Measurements from ENCODE around the gene SMAD5. TPM values are rescaled to one million over a fixed set of nuclear protein-coding genes. Genes with fewer than 3 reads are reported as not detected.

SMAD5 gene
- 37.4 and 40.1 TPM in 2 replicates for total RNA-seq

DNA sequence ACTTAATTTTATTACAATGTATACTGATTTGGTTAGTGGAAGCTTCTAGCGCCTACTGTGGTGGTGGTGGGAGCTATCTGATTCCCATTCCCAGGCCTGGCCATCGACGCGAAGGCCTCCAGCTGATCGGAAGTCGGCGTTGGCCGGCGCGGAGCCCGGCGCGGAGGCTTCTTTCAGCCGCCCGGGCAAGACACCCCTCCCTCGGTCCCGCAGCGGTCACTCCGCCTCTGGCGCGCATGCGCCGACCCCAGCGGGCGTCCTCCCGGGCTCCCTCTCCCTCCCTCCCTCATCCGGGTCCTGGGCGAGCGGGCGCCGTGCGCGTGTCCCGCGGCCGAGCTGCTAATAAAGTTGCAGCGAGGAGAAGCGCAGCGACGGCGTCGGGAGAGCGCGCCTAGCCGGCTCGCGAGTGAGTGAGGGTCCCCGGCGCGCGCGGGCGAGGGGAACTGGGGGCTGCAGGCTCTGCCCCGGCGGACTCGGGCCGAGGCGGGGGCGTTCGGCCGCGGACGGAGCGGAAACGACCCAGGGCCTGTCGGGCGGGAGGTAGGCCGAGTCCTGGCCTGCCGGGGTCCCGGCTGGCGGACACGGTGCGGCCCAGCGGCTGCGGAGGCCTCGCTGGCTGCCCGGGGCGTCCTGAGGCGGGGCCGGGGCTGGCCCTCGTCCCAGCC is at the start of gene SMAD5:
SMAD5 (plus strand) TSS at position 289 of the 665 bp plus-strand sequence. CDS start 20,916 bp downstream, outside the sequence.
- Histone ChIP-seq H3K36me3 (ENCODE audit: control insufficient read depth, insufficient read depth, low read length) (no peaks in the 10 kb centered on the region), H3K27me3 (ENCODE audit: control insufficient read depth, insufficient read depth, low read length) (no peaks in the 10 kb centered on the region), H3K4me3 (ENCODE audit: low read depth, low read length) (peak within 1 kb of the TSS; percentile 81)
- DNase-seq (ENCODE audit: low read depth), result peak; percentile 67
- TF ChIP-seq, protein P1, sequence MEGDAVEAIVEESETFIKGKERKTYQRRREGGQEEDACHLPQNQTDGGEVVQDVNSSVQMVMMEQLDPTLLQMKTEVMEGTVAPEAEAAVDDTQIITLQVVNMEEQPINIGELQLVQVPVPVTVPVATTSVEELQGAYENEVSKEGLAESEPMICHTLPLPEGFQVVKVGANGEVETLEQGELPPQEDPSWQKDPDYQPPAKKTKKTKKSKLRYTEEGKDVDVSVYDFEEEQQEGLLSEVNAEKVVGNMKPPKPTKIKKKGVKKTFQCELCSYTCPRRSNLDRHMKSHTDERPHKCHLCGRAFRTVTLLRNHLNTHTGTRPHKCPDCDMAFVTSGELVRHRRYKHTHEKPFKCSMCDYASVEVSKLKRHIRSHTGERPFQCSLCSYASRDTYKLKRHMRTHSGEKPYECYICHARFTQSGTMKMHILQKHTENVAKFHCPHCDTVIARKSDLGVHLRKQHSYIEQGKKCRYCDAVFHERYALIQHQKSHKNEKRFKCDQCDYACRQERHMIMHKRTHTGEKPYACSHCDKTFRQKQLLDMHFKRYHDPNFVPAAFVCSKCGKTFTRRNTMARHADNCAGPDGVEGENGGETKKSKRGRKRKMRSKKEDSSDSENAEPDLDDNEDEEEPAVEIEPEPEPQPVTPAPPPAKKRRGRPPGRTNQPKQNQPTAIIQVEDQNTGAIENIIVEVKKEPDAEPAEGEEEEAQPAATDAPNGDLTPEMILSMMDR (IDR thresholded peaks at IDR 0.05; ENCODE audit: insufficient read depth, low read length, poor library complexity, severe bottlenecking), result no peak

DNA sequence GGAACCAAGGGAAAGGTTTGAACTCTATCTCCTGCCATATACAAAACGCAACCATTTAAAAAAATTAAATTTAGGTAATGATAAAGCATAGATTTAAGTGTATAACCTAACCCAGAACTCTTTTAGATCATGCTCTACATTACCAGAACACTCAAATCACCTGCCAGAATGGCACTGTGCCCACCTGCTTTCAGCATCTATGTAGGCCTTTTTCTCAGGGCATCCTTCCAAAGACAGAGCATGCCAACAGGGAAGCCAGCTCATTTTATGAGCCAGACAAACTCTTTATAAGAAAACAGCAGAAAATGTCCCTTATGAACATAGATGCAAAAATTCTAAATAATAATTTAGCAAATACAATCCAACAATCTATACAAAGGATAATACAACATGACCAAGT is 47.9 kb upstream of the SMAD5 start:
- H3K4me3 ChIP-seq (ENCODE audit: low read depth, low read length), result no peak overlapping the region
- TF ChIP-seq, protein P1 (IDR thresholded peaks at IDR 0.05; ENCODE audit: insufficient read depth, low read length, poor library complexity, severe bottlenecking), result no peak

DNA sequence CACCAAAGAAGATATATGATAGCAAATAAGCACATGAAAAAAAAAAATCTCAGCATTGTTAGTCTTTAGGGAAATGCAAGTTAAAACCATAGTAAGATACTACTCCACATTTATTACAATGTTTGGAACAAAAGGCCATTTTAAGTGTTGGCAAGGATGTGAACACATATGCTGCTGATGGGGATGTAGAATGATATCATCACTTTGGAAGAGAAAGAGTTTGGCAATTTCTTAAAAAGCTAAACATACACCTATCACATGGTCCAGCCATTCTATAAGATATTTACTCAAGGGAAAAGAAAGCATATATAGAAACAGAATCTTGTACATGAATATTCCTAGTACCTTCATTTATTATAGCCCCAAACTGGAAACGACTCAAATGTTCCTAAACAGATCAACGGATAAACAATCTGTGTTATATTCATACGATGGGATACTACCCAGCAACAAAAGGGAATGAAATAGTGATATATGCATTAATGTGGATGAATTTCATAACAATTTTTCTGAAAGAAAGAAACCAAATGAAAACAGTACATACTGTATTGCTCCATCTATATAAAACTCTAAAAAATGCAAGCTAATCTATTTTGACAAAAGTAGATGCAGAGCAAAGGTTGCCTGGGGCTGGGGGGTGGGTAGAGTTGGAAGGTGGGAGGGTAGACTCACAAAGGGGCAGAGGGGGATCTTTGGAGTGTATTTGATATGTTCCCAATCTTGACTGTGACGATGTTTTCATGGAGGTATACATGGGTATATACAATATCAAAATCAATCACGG is 45.7 kb upstream of the SMAD5 start:
- TF ChIP-seq, protein P1 (IDR thresholded peaks at IDR 0.05; ENCODE audit: insufficient read depth, low read length, poor library complexity, severe bottlenecking), result no peak
- Histone ChIP-seq H3K36me3 (ENCODE audit: control insufficient read depth, insufficient read depth, low read length) (no peaks in the 10 kb centered on the region), H3K27me3 (ENCODE audit: control insufficient read depth, insufficient read depth, low read length) (no peaks in the 10 kb centered on the region), H3K4me3 (ENCODE audit: low read depth, low read length) (no peak overlapping the region)
- no peak for DNase-seq (ENCODE audit: low read depth)

More for the DNA sequence above, 47.9 kb upstream of the SMAD5 start:
- no peaks in the 10 kb centered on the region for H3K36me3 ChIP-seq (ENCODE audit: control insufficient read depth, insufficient read depth, low read length)
- DNase-seq (ENCODE audit: low read depth), result no peak
- no peaks in the 10 kb centered on the region for H3K27me3 ChIP-seq (ENCODE audit: control insufficient read depth, insufficient read depth, low read length)

DNA sequence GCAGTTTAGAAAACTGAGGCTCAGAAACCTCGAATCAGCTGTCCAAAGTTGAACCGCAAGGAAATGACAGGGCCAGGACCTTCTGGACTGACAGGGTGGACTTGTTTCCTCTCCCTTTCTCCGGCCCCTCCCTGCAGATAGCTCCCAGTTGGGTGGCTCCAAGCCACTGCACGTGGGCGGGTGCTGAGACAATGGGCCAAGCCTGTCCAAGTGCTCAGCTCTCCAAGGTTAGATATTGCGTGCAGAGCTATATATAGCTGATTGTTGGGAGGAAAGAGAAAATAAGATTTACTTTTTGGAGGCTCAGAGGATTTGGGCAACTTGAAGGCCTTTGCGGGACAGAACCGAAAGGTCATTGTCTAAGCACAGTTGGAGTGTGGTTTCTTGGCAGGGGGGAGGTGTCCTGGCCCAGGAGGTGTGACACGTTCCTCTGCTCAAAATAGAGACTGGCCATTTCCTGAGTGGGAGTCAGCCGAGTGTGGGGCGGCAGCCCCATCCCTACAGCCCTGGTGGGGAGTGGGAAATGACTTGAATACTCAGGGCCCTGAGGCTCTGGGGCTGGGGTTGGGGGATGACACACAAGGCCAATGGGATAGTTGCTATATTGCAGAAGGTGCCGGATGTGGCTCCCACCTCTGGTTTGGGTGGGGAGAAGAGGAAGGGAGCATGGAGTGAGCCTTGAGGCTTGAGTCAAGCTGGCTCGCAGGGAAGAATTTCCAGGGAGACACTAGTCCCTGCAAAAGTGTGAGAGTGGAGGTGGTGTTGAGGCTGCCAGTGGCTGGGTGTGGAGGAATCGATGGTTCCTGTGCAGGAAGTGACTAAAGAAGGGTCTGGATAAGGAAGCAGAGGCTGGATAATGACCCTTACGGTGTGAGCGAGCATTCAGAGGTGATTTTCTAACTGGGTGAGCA is 44.4 kb upstream of the SMAD5 start:
- DNase-seq (ENCODE audit: low read depth), result no peak
- H3K27me3 ChIP-seq (ENCODE audit: control insufficient read depth, insufficient read depth, low read length), result no peaks in the 10 kb centered on the region
- H3K36me3 ChIP-seq (ENCODE audit: control insufficient read depth, insufficient read depth, low read length), result no peaks in the 10 kb centered on the region
- TF ChIP-seq, protein P1 (IDR thresholded peaks at IDR 0.05; ENCODE audit: insufficient read depth, low read length, poor library complexity, severe bottlenecking), result no peak
- no peak overlapping the region for H3K4me3 ChIP-seq (ENCODE audit: low read depth, low read length)

DNA sequence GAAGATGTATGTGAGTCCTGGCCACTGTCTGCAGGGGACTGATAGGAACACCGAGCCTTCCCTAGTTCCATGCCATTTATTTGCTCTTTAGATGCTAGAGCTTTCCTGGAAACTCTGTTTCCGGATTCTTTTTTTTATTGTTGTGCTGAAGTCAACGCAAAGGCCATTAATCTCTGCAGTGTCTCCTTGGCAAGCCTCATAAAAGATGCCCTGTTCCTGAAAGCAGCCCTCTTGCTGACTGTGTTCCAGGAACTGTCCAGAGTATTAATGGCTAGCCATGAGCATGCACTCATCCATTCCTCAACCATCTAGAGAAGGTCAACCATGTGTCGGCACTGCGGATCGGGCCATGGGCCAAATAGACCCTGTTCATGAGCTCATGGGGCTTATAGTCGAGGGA is 42.9 kb upstream of the SMAD5 start:
- TF ChIP-seq, protein P1 (IDR thresholded peaks at IDR 0.05; ENCODE audit: insufficient read depth, low read length, poor library complexity, severe bottlenecking), result no peak
- Histone ChIP-seq H3K4me3 (ENCODE audit: low read depth, low read length) (no peak overlapping the region), H3K27me3 (ENCODE audit: control insufficient read depth, insufficient read depth, low read length) (no peaks in the 10 kb centered on the region), H3K36me3 (ENCODE audit: control insufficient read depth, insufficient read depth, low read length) (no peaks in the 10 kb centered on the region)
- no peak for DNase-seq (ENCODE audit: low read depth)
